NCI-H82 treated with DMSO at 0.1 percent for 48 hours (cell line): ENCODE measurements around the gene CFAP161.
"Not testable (repeated sequence)": the region's sequence is repeated elsewhere in the genome, so short reads cannot be mapped to it uniquely, and the experiment has no call there.

Source experiments
- DNase-seq: peaks from one replicate; lab custom pipeline; 2025; ENCODE audit not compliant: unreplicated experiment; lab: John Stamatoyannopoulos, UW

CFAP161 gene

DNA sequence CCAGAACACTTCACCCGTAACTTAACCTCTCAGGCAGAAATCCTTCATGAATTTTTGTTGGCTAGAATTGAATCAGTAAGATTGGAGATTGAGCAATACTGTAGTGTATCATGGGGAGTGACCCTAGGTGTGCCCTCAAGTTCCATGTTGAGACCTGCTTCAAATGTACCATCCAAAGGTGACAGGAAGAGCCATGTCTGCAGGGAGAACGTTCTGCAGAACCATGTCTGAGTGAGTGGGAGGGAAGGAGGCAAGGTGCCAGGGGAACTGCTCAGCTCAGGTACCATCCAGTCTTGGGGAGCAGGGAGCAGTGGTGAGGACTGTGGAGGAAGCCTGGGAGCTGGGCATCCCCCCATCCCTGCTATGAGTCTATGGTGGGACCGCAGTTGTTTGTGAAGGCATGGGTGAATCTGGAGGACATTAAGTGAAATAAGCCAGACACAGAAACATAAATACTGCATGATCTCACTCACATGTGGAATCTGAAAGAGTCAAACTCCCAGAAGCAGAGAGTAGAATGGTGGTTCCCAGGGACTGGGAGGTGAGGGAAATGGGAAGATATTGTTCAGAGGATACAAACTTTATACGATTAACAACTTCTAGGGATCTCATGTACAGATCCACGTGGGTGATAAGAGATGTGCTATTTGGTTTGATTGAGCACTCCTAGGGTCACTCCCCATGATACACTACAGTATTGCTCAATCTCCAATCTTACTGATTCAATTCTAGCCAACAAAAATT lies 23.3 kb downstream of the CFAP161 start:
- DNase-seq, result no peak

- DNase-seq, result no peak
These were observed 23.8 kb downstream of the CFAP161 start for GRCh38 chr15:81157939-81158223.

DNA sequence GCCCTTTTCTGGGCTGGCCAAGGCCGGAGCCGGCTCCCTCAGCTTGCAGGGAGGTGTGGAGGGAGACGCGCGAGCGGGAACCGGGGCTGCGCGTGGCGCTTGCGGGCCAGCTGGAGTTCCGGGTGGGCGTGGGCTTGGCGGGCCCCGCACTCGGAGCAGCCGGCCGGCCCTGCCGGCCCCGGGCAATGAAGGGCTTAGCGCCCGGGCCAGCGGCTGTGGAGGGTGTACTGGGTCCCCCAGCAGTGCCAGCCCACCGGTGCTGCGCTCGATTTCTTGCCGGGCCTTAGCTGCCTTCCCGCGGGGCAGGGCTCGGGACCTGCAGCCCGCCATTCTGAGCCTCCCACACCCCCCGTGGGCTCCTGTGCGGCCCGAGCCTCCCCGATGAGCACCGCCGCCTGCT lies 24.5 kb downstream of the CFAP161 start:
- not testable (repeated sequence) for DNase-seq

DNA sequence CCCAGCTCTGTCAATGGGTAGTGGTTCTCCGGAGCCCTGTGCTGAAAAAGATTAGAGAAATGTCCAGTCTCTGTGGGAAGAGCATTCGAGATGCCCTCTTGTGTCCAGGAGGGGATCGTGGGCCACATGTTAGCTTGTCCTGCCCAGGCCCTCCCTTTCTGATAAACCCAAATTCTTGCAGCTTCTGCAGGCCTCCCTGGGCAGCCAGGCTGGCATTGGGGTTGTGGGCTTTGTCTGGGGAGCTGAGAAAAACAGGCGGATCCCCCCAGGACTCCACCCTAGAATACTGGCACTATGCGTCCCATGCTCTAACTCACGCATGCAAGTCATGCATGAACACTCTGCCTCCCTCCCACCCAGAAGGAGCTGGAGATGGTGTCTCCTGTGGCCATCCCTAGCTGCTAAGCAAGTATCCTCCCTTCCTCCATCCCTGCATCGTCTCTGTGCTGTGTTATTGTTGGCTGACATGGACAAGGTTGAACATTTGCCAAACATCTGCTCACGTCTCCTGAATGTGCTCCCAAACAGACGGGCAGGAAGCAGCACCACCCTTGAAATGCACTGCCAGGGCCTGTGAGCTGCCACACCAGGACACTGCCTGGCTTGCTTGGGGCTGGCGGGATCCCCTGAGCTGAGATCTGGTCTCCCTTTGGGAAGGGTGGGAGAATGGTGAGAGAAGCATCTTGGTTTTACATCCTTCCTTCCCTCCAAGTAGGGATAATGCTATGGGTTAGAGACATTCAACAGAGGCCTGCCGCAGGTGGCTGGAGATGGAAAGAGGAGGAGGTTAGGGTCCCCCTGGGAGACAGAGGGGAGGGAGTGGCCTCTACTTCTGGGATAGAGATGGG lies 26.5 kb downstream of the CFAP161 start:
- no peak for DNase-seq

DNA sequence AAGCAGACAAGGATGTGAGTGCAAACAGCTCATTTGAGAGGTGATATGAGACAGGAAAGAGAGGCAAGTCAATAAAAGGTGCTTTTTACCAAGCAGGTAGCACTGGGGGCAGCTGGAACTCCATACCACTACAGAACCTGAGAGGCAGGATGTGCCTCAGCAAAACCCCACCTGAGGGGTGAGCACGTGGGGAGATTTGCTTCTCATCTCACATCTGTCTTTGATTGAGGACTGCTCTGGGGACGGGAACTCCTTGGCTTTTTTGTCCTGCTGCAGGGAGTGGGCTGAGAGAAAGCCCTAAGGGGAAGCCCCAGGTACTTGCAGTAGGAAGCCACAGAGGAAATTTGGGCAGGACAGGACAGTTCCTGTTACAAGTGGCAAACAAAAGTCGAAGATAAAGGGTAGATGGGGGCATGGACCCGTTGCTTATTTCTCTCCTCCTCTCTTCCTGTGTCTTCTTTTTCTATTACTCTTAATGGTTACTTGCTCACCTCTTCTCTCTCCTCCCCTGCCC lies 27.1 kb downstream of the CFAP161 start:
- DNase-seq, result no peak

GRCh38 chr15:81161851-81162250 lies 27.8 kb downstream of the CFAP161 start:
- DNase-seq, result no peak

DNA sequence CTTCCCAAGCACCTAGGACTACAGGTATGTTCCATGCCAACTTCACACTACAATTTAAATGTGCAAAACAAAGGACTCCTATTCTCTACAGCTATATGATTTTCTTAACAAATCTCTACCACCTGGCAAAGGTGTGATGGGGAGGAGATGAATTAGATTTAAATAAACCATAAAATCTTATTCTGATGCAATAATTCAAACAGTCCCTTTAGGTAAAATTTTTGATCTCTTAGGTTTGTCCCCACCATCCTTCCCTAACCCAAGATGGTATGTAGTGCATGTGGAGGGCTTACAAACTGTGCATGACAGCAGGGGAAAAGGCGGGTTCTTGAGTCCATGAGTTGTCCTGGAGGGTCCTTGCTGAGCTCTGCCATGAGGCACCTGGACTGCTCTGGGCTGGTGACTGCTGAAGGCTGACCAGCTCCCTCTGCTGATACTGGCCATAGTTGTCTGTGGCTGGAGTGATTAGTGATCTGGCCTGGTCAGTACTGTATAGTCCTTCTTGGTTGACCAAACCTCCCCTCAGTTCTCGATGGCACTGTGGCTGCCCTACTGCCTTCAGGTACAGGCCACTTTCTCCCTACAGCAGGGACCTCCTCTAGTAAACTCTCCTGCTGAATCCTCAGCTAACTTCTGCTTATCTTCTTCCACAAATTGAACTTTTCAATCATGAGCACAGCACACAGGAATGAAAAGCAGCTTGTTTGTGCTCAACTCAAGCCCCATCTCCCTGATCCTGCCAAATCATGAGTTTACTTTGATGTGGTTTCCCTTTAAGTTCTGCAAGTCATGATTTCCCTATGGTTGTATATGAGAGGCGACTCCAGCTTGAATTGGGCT lies 30.1 kb downstream of the CFAP161 start:
- no peak for DNase-seq

DNA sequence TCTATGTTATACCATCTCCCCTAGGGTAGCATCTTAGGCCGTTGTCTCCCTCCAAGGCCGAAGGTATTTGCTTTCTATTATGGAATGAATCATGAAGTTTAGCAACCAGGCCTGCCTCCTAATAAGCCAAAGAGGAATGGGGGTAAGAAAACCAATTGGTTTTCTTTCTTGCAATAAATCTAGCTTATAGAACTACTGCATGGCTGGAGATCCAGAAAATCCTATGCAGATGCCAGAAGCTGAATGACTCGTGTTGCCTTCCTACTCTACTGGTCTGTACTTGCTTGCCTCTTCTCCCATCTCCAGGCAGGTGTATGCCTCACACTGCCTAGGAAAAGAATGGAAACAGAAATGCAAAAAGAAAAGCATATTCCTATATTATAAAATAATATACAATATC lies 31.5 kb downstream of the CFAP161 start:
- DNase-seq, result no peak

DNA sequence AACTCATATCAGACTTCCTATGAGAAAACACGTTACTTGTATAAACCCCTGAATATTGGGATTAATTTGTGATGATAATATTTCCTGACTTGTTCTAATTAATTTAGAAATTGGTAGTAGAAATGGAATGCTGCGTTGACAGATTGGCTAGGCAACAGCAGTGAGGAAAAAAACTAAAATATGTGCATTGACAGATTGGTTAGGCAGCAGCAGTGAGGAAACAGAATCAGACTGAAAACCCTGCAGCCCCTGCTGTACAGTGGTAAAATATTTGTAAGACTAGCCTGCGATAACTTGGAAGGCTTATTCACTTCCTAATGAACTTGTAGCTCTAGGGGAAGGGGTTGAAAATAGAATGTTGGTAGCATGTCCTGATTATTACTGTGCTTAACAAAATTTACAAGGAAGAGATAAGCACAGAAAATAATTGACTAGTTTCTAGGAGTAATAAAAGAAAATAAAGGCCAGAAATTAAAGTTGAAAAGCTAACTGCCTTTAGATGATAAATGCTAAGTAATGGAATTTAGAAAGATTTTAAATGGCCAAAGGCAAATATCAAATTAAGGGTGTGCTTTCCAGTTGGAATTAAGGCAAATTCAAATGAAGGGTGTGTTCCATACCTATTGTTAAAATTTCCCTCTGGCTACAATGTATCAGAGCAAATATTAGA lies 32.7 kb downstream of the CFAP161 start:
- no peak for DNase-seq

DNA sequence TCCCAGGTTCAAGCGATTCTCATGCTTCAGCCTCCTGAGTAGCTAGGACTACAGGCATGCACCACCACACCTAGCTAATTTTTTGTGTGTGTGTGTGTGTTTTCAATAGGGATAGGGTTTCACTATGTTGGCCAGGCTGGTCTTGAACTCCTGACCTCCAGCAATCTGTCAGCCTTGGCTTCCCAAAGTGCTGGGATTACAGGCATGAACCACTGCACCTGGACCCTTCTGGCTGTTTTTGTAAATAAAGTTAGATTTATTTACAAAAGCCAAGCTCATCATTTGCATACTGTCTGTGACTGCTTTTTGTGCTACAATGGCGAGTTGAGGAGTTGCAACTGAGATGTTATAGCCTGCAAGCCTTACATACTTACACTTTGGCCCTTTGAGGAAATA lies 34.1 kb downstream of the CFAP161 start:
- no peak for DNase-seq

DNA sequence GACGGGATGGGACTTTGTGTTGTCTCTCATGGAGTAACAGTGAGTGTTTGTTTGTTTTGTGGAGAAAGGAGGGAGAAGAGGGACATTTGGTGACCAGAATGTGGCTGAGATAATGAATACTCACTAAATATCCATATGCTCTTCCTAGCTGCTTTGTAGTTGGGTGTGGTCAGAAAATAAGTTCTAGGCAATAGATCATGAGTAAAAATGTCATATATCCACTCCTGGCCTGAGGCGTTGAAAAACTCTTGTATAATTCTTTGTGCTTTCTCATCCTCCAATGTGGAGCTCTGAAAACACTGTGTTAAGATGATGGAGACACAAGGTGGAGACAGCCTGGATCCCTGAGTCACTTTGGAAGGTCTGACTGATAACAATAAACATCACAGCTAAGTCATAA lies 34.6 kb downstream of the CFAP161 start:
- no peak for DNase-seq

- DNase-seq, result no peak
These were observed 36.4 kb downstream of the CFAP161 start for GRCh38 chr15:81170511-81170910.

DNA sequence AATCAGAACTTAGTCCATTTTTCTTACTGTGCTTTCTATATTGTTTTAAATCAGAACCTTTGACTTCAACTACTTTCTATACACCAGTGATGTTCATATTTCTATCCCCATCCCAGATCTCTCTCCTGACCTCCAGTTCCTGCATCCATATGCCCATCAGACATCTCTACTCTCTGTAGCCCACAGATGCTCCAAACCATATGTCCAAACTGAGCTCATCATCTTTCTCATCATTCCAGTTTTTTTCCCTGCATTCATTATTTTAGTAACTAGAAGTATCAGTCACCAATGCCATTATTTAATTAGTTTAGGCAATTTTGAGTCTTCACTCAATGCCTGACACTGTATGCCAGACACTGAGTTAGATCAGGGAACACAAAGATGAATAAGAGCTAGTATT lies 37.2 kb downstream of the CFAP161 start:
- DNase-seq, result no peak

- DNase-seq, result no peak
These were observed 40.2 kb downstream of the CFAP161 start for GRCh38 chr15:81174125-81174791.

GRCh38 chr15:81174792-81175327 lies 40.8 kb downstream of the CFAP161 start:
- DNase-seq, result no peak

- no peak for DNase-seq
These were observed 41.4 kb downstream of the CFAP161 start for GRCh38 chr15:81175496-81175895.

GRCh38 chr15:81176291-81176893 lies 42.3 kb downstream of the CFAP161 start:
- DNase-seq, result no peak

DNA sequence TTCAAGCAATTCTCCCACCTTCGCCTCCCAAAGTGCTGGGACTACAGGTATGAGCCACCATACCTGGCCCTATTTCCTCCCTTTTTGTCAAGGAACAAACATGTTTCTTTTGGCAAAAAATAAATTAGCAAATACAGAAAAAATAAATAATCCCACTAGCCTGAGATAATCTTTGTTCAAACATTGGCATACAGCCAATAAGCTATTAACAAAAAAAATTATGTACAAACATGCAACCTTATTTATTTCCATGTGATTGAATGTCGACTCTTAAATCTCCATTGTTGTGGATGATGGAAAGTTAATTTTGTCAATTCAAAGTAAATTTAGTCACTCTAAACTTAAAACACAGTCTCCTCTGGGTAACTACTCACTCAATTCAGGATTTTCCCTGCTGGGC lies 44.3 kb downstream of the CFAP161 start:
- DNase-seq, result no peak

DNA sequence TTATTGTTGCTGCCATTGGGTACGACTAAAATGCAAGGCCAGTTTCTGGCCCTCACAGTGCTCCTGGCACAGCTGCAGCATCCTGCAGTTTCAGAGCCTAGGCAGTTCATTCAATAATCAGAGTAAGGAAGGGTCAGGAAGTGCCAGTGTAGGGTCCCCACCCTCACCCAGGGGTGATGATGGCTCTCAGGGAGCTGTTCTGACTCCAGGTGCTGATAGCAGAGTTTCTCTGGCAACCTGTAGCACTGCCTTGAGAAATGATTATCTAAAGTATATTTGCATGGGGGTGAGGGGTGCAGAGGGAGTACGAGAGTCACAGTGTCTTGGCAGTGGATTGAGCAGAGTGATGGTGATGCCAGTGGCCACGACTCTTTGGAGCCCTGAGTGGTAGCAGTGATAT lies 47.1 kb downstream of the CFAP161 start:
- DNase-seq, result no peak
